ENCODE measurements around the gene CEACAM20. TPM values are rescaled to one million over a fixed set of nuclear protein-coding genes. Genes with fewer than 3 reads are reported as not detected.

CEACAM20 gene
- total RNA-seq, 4 donors from 2014 or later, result 0.48 to 0.68 TPM; not detected in 2

DNA sequence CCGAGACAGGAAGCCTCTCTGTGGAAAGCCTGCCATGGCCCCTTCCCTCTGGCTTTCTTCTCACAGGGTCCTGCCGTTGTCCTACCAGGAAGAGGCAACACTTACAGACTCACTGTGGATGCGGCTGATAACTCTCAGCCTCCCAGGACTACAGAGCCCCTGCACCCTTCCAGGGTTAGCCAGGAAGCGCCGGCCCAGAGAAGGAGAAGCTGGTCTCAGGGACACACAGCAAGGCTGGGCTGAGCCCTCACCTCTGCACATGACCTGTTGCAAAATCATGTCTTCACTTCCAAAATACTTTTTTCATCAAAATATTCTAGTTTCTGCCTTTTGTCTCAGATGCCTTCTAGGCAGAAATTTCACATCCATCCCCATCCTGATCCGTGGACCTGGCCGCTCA is 1.9 kb downstream of the CEACAM20 start:
- 73 to 83% methylated on average over 2 to 7 of the region's 7 CpGs for WGBS, 2 donors (ENCODE audit: low coverage in 1 of 2)
- in situ Hi-C loops (cut with MboI; ENCODE audit: low pct_ligation_motif_present in 1 of 4, low pct_unique_long_range_greater_than_20kb in 1 of 4, low sequenced_read_pairs in 3 of 4), result no loop called here
- H3K27ac ChIP-seq, result no peak overlapping the region
- no peaks in the 10 kb centered on the region for H3K4me1 ChIP-seq
- H3K27me3 ChIP-seq, result peaks cover 15% of the 10 kb centered on the region
- no peaks in the 10 kb centered on the region for H3K36me3 ChIP-seq
- DNase-seq, result no peak
- TF ChIP-seq EP300 (IDR thresholded peaks at IDR 0.05; ENCODE audit: low read depth), result no peak
- no peak for TF ChIP-seq CTCF (IDR thresholded peaks at IDR 0.05)
- TF ChIP-seq POLR2A (IDR thresholded peaks at IDR 0.05), result no peak
- TF ChIP-seq POLR2AphosphoS5 (IDR thresholded peaks at IDR 0.05), result no peak
- intact Hi-C loops (cut with DNase I; ENCODE audit: low total_unique reads), result no loop called here
- H3K4me3 ChIP-seq, result no peak overlapping the region
- no peaks in the 10 kb centered on the region for H3K9me3 ChIP-seq

- no peak for DNase-seq
- Histone ChIP-seq H3K36me3 (no peaks in the 10 kb centered on the region), H3K4me1 (no peaks in the 10 kb centered on the region), H3K27ac (no peak overlapping the region), H3K9me3 (no peaks in the 10 kb centered on the region), H3K4me3 (no peak overlapping the region), H3K27me3 (peaks cover 15% of the 10 kb centered on the region)
- WGBS, 2 donors (ENCODE audit: low coverage in 1 of 2), result 54% methylated on average over 4 of the region's 4 CpGs; no CpG with 5 or more reads in 1 of the 2 donors
- no peak for TF ChIP-seq EP300 (IDR thresholded peaks at IDR 0.05; ENCODE audit: low read depth)
- TF ChIP-seq POLR2A (IDR thresholded peaks at IDR 0.05), result no peak
- TF ChIP-seq CTCF (IDR thresholded peaks at IDR 0.05), result no peak
- no peak for TF ChIP-seq POLR2AphosphoS5 (IDR thresholded peaks at IDR 0.05)
- in situ Hi-C loops (cut with MboI; ENCODE audit: low pct_ligation_motif_present in 1 of 4, low pct_unique_long_range_greater_than_20kb in 1 of 4, low sequenced_read_pairs in 3 of 4), result no loop called here
- intact Hi-C loops (cut with DNase I; ENCODE audit: low total_unique reads), result no loop called here
Observed at GRCh38 chr19:44525721-44526430, 3.6 kb downstream of the CEACAM20 start.

DNA sequence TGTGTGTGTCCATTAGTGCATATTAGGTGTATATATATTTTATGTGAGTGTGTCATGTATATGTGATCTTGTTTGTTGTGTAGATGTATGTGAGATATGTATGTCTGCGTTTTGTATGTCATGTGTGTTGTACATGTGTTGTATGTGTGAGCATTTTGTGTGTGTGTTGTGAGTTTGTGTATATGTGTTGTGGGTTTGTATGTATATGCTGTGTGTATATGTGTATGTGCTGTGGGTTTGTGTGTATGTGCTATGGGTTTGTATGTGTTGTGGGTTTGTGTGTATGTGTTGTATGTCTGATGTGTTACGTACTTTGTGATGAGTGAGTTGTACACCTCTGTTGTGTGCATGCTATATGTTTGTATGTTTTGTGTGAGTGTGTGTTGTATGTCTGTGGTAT is 8.1 kb downstream of the CEACAM20 start:
- WGBS, 2 donors (ENCODE audit: low coverage in 1 of 2), result 83 to 91% methylated on average over 1 to 2 of the region's 2 CpGs

DNA sequence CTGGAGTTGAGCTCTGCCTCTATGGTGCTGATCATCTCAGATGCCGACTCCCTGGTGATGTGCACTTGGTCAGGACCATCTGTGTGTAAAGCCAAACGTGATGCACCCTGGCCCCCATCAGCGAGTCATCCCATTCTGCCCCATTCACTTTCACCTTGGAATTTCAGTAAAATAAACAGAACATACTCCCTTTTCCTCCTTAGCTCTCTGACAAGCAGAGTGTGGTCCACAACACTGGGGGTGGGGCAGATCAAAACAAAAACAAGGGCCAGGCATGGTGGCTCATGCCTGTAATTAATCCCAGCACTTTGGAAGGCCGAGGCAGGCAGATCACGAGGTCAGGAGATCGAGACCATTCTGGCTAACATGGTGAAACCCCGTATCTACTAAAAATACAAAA is 12.3 kb downstream of the CEACAM20 start:
- no peaks in the 10 kb centered on the region for H3K27me3 ChIP-seq
- no peak for TF ChIP-seq EP300 (IDR thresholded peaks at IDR 0.05; ENCODE audit: low read depth)
- no peak for TF ChIP-seq POLR2AphosphoS5 (IDR thresholded peaks at IDR 0.05)
- no peak for TF ChIP-seq CTCF (IDR thresholded peaks at IDR 0.05)
- TF ChIP-seq POLR2A (IDR thresholded peaks at IDR 0.05), result no peak
- no peaks in the 10 kb centered on the region for H3K36me3 ChIP-seq
- in situ Hi-C loops (cut with MboI; ENCODE audit: low pct_ligation_motif_present in 1 of 4, low pct_unique_long_range_greater_than_20kb in 1 of 4, low sequenced_read_pairs in 3 of 4), result no loop called here
- no peak overlapping the region for H3K27ac ChIP-seq
- H3K4me1 ChIP-seq, result no peaks in the 10 kb centered on the region
- no peak for DNase-seq
- no peaks in the 10 kb centered on the region for H3K9me3 ChIP-seq
- WGBS, 2 donors (ENCODE audit: low coverage in 1 of 2), result 72 to 77% methylated on average over 4 to 7 of the region's 7 CpGs
- intact Hi-C loops (cut with DNase I; ENCODE audit: low total_unique reads), result no loop called here
- no peak overlapping the region for H3K4me3 ChIP-seq

More for the DNA sequence above, 8.1 kb downstream of the CEACAM20 start:
- no peak for DNase-seq
- Histone ChIP-seq H3K27me3 (peaks cover 5% of the 10 kb centered on the region), H3K27ac (no peak overlapping the region), H3K4me1 (no peaks in the 10 kb centered on the region), H3K36me3 (no peaks in the 10 kb centered on the region), H3K4me3 (no peak overlapping the region), H3K9me3 (no peaks in the 10 kb centered on the region)
- TF ChIP-seq EP300 (IDR thresholded peaks at IDR 0.05; ENCODE audit: low read depth) (no peak), POLR2A (IDR thresholded peaks at IDR 0.05) (no peak), CTCF (IDR thresholded peaks at IDR 0.05) (no peak)
- intact Hi-C loops (cut with DNase I; ENCODE audit: low total_unique reads), result no loop called here
- in situ Hi-C loops (cut with MboI; ENCODE audit: low pct_ligation_motif_present in 1 of 4, low pct_unique_long_range_greater_than_20kb in 1 of 4, low sequenced_read_pairs in 3 of 4), result no loop called here
